Measurements from ENCODE around the gene ADAM15. TPM values are rescaled to one million over a fixed set of nuclear protein-coding genes. Genes with fewer than 3 reads are reported as not detected.

ADAM15 gene
- total RNA-seq, 2 donors from 2014 or later = 146 to 178 TPM

- intact Hi-C loops (cut with DNase I) = loop anchor here in 1 of 2 donors (2.0 kb wide), 1 partner anchor 20 kb away; no protein-coding TSS in a partner anchor
- no peak for DNase-seq (ENCODE audit: low spot score)
Observed at GRCh38 chr1:155022136-155022926, 28.8 kb upstream of the ADAM15 start.

- no peak for DNase-seq (ENCODE audit: low spot score)
- intact Hi-C loops (cut with DNase I) = loop anchor here in 1 of 2 donors (2.0 kb wide), 1 partner anchor 20 kb away; no protein-coding TSS in a partner anchor
Observed at GRCh38 chr1:155022927-155023236, 28.2 kb upstream of the ADAM15 start.

- DNase-seq (ENCODE audit: low spot score) = no peak
- intact Hi-C loops (cut with DNase I) = loop anchor here in 1 of 2 donors (2.0 kb wide), 1 partner anchor 19 kb away; no protein-coding TSS in a partner anchor
Observed at GRCh38 chr1:155023627-155024026, 27.5 kb upstream of the ADAM15 start.

GRCh38 chr1:155024315-155024714 is 26.8 kb upstream of the ADAM15 start:
- DNase-seq (ENCODE audit: low spot score) = no peak
- intact Hi-C loops (cut with DNase I) = no loop called here

- no peak for DNase-seq (ENCODE audit: low spot score)
- intact Hi-C loops (cut with DNase I) = no loop called here
Observed at GRCh38 chr1:155026154-155026553, 25.0 kb upstream of the ADAM15 start.

- DNase-seq (ENCODE audit: low spot score) = no peak
- intact Hi-C loops (cut with DNase I) = no loop called here
Observed at GRCh38 chr1:155026588-155026987, 24.5 kb upstream of the ADAM15 start.

DNA sequence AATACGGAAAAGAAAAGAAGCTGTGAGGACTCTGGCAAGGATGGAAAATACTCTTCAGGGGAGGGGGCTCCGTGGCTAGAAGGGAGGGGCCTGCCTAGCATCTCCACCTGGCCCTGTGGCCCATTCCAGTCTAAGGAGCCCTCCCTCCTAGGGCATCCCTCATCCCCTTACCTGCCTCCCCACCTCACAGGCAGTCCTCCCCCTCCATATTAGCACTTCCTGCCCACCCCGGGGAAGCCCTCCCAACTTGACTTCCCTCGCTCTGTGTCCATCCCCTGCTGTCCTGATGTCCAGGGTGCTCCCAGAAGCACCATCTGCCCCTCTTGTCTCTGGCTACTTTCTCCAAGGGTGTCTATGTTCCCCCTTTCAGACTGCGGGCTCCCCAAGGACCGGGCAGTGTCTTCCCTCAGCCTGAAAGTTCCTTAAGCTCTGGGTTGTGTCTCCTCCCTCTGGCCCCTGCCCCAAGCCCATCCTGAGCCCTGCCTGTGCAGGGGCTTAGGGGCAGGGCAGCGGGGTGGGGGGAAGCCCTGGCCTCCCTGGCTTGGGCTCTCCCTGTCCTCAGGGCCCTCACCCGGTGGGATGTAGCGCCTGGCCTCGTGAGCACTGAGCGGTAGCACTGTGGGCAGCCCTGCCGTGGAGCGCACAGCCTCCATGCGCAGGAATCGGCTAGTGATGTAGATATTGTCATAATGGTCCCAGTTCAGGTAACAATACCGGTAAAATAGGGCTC is 21.4 kb upstream of the ADAM15 start:
- intact Hi-C loops (cut with DNase I) = no loop called here
- DNase-seq (ENCODE audit: low spot score) = no peak

DNA sequence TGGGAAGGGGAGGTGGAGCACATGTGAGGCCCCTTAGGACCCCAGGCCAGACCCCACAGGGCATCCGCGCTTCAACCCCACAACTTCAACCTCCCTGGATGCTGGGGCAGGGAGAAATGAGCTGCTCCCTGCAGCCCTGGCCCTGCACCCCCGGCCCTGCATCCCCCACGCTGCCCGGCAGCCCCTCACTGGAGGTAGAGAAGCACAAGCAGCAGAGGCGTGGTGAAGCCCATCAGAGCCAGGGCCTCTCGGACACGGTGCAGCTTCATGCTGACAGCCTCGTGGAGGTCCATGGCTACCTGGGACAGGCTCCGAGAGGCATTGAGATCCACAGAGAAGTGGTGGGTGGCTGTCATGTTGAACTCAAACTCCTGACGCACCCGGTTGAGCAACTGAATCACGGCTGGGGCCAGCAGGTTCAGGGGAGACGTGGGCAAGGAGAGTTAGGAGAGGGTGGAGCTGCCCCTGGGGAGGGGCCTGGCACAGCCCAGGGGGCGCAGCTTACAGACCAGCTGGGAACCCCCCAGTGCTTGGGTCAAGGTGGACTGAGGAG is 20.8 kb upstream of the ADAM15 start:
- DNase-seq (ENCODE audit: low spot score) = no peak
- intact Hi-C loops (cut with DNase I) = no loop called here

DNA sequence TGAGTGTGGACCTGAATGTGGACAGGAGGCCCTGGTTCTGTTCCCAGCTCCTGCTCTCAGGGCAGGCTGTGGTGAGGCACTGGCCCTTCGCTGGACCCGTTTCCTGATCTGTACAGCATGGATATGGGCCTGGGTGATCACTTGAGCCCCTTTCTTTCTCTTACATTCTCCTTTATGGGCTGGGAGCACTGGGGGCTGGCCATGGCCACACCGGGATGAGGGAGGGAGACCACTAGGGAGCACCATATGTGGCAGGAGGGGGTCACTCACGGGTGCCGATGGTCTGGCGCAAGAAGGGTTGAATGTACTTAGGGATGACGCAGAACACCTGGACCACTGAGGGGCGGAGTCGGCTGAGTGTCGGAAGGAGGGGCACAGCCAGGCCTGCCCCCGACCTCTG is 20.2 kb upstream of the ADAM15 start:
- intact Hi-C loops (cut with DNase I) = no loop called here
- no peak for DNase-seq (ENCODE audit: low spot score)

- intact Hi-C loops (cut with DNase I) = no loop called here
- no peak for DNase-seq (ENCODE audit: low spot score)
Observed at GRCh38 chr1:155032886-155033285, 18.2 kb upstream of the ADAM15 start.

DNA sequence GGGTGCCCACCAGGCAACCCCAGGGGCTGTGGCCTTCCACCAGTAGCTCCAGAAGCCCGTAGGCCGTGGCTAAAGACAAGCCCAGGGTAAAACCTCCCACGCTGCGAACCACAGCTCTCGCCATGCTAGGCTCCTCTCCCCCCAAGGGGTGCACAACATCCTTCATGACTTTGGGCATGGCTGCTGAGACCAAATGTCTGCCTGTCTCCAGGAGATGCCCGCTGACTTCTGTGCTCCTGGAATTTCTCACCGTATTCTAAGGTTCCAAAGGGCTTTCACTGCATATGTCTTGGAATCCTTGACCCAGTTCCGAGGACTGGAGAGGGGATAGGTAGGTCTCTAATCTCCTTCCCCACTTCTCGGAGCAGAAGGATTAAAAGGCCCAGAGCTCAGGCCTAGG is 17.6 kb upstream of the ADAM15 start, which contains the start of the genes DCST1 and DCST2:
Gene DCST1 (plus strand): TSS at position 301 of the 400 bp plus-strand sequence. CDS start 213 bp downstream, outside the sequence.
Gene DCST2 (minus strand): TSS at position 258 of the 400 bp plus-strand sequence. CDS start 80 bp downstream, at position 178.
- intact Hi-C loops (cut with DNase I) = no loop called here
- no peak for DNase-seq (ENCODE audit: low spot score)

DNA sequence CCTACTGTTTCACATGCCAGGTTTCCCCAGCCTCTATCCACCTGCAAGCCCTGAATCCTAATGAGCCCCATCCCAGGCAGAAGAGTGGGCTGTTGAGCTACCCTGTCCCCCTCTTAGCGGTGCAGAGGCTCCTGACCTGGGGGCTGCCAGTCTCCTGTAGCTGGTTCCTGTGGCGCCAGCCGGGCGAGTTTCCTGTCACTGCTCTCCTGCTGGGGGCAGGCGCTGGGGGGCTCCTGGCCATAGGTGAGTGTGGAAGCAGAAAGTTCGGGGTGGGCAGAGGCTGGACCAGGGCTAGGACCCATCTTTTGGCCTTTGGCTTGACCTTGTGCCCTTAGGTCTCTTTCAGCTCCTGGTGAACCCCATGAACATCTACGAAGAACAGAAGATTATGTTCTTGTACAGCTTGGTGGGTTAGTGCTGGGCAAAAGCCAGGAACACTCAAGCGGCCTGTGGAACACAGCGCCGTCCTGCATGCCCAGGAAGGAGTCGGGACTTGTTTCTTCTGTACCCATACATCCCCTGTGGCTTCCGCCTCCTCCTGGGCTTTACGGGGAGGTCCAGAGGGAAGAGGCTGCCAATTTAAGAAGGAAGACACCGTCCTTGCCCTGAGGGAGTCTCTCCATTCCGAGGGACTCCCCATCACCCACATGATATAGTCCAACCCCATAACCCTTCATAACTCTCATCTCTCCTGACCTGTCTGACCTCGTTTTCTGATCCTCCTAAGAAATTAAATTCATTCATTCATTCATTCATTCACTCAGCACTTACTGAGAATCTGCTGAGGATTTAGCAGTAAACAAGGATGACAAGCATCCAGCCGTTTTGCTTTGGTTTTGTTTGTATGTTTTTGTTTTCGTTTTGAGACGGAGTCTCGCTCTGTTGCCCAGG is 16.6 kb upstream of the ADAM15 start:
- no peak for DNase-seq (ENCODE audit: low spot score)
- intact Hi-C loops (cut with DNase I) = no loop called here

GRCh38 chr1:155035936-155036335 is 15.2 kb upstream of the ADAM15 start:
- DNase-seq (ENCODE audit: low spot score) = no peak
- intact Hi-C loops (cut with DNase I) = no loop called here

DNA sequence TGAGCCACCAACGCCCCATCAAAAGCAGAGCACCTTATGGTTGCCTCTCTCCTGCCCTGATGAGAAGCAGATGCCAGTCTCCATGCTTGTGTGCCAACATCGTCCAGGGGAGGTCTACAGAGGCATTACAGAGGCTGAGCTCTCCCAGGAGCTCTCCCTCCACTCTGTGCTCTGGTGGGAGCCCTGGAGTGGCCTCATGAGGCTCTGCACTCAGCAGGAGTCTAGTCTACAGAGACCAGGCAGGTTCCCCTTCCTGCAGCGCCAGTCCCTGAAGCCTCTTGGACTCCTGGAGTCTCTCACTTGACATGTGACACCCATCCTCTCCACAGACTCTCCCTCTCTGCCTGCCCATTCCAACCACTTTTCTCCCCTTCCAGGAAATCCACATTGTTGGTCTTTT is 14.1 kb upstream of the ADAM15 start:
- intact Hi-C loops (cut with DNase I) = no loop called here
- DNase-seq (ENCODE audit: low spot score) = no peak

DNA sequence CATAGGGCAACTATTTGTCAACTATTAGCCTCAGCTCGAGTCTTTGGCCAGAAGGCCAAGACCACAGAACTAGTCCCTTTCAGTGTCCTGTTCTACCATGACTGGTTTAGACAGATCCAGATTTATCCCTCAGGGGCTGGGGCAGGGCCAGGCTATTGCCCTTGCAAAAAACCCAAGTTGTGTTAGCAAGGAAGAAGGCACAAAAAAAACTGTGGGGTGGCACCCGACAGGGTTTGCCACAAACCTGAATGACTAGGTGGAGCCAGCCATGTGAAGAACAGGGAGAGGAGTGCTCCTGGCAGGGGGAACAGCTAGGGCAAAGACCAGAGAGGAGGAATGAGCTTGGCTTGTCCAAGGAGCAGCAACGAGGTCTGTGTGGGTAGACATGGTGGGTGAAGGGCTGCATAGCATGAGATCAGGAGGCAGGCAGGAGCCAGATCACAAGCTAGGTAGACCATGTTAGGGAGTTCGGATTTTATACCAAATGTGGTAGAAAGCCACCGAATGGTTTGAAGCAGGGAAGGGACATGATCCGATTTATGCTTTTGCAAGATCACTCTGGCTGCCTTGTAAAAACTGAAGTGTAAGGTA is 13.2 kb upstream of the ADAM15 start:
- intact Hi-C loops (cut with DNase I) = no loop called here
- DNase-seq (ENCODE audit: low spot score) = no peak

DNA sequence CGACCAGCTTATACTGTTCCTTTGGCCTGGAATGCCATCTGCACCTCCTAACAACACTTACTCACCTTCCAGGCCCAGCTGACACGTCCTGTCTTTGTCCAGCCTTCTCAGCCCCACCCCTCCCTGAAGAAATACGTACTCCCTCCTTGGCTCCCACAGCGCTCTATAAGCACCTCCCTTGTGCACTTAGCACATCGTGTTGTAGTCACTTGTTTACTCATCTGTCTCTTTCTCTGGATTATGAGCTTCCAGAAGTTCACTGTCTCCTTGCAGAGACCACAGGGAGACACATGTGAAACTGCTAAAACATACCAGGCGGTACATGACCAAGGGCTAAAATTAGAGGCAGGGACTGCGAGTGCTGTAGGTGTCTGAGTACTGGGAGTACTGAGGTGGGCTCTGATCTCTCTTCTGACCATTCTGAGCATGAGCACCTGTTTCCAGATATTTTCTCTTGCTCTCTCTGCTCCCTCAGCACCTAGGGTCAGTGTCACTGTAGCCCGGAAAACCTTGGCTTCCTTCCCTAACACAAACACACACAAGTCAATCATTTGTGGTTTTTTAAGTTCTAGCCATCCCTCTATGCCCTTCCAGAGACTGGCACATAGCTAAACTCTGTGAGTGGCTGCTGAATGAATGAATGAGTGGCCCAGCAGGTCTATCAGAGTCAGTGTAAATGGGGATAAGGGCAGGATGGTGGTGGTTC is 12.4 kb upstream of the ADAM15 start:
- intact Hi-C loops (cut with DNase I) = no loop called here
- DNase-seq (ENCODE audit: low spot score) = no peak

DNA sequence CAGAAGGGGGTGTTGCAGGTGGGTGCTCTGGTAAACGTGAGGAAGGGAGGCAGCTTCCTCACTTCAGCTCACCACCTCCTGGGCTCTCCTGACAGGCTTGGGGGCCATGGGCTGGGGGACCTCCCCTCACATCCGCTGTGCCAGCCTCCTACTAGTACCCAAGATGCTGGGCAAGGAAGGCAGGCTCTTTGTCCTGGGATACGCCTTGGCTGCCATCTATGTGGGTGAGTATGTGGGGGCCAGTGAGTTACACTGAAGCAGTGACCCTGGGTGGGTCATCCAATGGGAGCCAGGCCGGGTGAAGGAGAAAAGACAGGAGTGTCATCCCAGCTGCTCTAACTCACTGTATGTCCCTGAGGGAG is 11.8 kb upstream of the ADAM15 start:
- intact Hi-C loops (cut with DNase I) = no loop called here

DNA sequence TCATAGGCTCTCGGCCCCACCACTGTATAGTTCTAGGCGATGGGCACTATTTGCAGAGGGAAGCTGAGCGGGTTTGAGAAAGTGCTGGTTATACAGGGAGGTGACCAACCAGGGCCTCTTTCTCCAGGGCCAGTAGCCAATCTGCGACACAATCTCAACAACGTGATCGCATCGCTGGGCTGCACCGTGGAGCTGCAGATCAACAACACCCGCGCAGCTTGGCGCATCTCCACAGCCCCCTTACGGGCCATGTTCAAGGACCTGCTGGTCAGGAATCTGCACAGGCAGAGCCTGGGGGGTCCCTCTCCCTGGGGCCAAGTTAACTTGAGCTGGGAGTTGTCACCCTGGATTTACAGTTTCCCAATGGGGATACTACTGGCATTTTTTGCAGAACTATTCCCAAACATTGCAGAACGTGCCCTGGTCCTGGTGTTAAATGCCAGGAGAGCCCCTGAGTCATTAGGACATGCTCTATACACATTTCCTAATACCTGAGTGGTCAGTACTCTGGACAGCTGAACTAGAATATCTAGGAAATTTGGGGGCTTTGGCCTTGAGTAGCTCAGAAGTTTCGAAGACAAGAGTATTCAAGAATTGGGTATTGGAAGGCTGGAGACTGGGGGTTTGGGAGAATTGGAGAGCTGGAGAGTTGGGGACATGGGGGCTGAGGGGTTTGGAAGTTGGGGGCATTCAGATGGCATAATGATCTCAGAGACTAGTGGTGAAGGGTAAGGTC is 10.6 kb upstream of the ADAM15 start:
- intact Hi-C loops (cut with DNase I) = no loop called here
- no peak for DNase-seq (ENCODE audit: low spot score)

More for the DNA sequence above, 11.8 kb upstream of the ADAM15 start:
- DNase-seq (ENCODE audit: low spot score) = no peak

Measured in posterior vena cava (tissue), 2 donors.